ENCODE data around the gene HPS4. TPM values are rescaled to one million over a fixed set of nuclear protein-coding genes. Genes with fewer than 3 reads are reported as not detected.
A peak's percentile ranks its signal among the peaks of the same experiment; 100 is the strongest.

HPS4 gene
- total RNA-seq, 1 experiment from 2014 or later, result 48.1 TPM

- TF ChIP-seq ZNF532 (CRISPR knock-in tag; IDR thresholded peaks at IDR 0.05; ENCODE audit: borderline replicate concordance) (no peak), ZNF232 (CRISPR knock-in tag; IDR thresholded peaks at IDR 0.05) (no peak), ZNF121 (CRISPR knock-in tag; IDR thresholded peaks at IDR 0.05) (no peak), ZNF263 (CRISPR knock-in tag; IDR thresholded peaks at IDR 0.05; ENCODE audit: low read depth) (no peak), EMX1 (CRISPR knock-in tag; IDR thresholded peaks at IDR 0.05) (no peak), ATF1 (CRISPR knock-in tag; IDR thresholded peaks at IDR 0.05) (no peak), ARID4B (CRISPR knock-in tag; IDR thresholded peaks at IDR 0.05; ENCODE audit: borderline replicate concordance) (no peak), ELF4 (CRISPR knock-in tag; IDR thresholded peaks at IDR 0.05; ENCODE audit: low read depth) (no peak), TEAD4 (CRISPR knock-in tag; IDR thresholded peaks at IDR 0.05) (no peak), NR1H2 (CRISPR knock-in tag; IDR thresholded peaks at IDR 0.05) (no peak), ZNF425 (CRISPR knock-in tag; conservative IDR thresholded peaks at IDR 0.05) (no peak)
- TF ChIP-seq, protein P1, sequence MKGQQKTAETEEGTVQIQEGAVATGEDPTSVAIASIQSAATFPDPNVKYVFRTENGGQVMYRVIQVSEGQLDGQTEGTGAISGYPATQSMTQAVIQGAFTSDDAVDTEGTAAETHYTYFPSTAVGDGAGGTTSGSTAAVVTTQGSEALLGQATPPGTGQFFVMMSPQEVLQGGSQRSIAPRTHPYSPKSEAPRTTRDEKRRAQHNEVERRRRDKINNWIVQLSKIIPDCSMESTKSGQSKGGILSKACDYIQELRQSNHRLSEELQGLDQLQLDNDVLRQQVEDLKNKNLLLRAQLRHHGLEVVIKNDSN (CRISPR knock-in tag; IDR thresholded peaks at IDR 0.05), result no peak
Observed at GRCh38 chr22:26444777-26445176, 38.8 kb downstream of the HPS4 start (continued).

DNA sequence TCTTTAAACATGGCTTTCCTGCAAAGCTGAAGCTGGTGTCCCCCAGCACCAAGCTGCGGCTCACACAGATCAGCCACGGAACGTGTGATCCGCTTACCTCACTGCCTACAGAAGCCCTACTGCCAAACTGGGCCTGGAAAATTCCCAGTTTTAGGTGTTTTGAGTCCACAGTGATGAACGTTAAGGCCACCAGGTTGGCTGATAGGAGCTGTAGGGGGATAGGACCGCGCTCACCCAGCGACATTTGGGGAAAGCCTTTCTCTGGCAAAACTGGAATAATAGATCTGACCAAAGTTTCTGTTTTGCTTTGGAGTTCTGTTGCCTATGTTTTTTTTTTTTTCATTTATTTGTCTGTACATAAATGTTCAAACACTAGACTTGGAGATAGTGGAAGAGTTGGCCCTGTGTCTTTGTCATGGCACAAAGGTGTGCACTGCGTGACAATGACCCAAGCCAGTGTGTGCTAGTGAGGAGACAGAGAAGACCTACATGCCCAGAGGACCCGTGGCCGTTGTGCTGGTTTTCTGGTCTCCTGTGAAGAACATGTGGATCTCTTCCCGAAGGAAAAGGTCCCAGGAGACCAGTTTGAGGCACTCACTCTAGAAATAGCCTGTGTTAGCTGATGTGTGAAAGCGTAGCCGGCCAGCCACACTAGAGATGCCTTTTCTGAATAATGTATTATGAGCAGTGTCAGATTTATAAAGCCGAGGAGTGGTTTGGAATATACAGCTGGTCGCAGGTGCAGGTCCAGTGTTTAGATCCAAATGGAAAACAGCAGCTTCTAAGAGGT is 39.5 kb downstream of the HPS4 start:
- peak overlapping the region; percentile 19; the same call in 1 of the 2 replicates for H3K27ac Mint-ChIP-seq
- ChIA-PET POLR2A (no interaction called here), CTCF (interaction anchor here (2.5 kb wide), 1 partner anchor 77 kb away, joined by 6 read pairs; no protein-coding TSS in a partner anchor)
- H3K27me3 Mint-ChIP-seq (ENCODE audit: low read depth), result no peaks in the 10 kb centered on the region
- DNase-seq (ENCODE audit: low spot score), result no peak
- ATAC-seq, result no peak
- H3K36me3 Mint-ChIP-seq, result no peaks in the 10 kb centered on the region
- H3K9me3 Mint-ChIP-seq, result no peaks in the 10 kb centered on the region
- peaks cover 5% of the 10 kb centered on the region for H3K4me1 Mint-ChIP-seq
- H3K4me3 Mint-ChIP-seq, result no peak overlapping the region
- TF ChIP-seq ERG (CRISPR knock-in tag; IDR thresholded peaks at IDR 0.05), result no peak
- TF ChIP-seq SP1 (CRISPR knock-in tag; conservative IDR thresholded peaks at IDR 0.05), result no peak
- TF ChIP-seq FOXJ3 (CRISPR knock-in tag; IDR thresholded peaks at IDR 0.05; ENCODE audit: borderline replicate concordance), result no peak
- TF ChIP-seq GRHL2 (CRISPR knock-in tag; IDR thresholded peaks at IDR 0.05; ENCODE audit: insufficient replicate concordance, severe bottlenecking), result no peak
- no peak for TF ChIP-seq NR3C1 (CRISPR knock-in tag; conservative IDR thresholded peaks at IDR 0.05; ENCODE audit: low read depth)
- TF ChIP-seq NR1H2 (CRISPR knock-in tag; IDR thresholded peaks at IDR 0.05), result no peak
- no peak for TF ChIP-seq KAT7 (CRISPR knock-in tag; IDR thresholded peaks at IDR 0.05; ENCODE audit: borderline replicate concordance)
- TF ChIP-seq ZBTB43 (CRISPR knock-in tag; IDR thresholded peaks at IDR 0.05), result no peak

All from WTC11 (cell line).